ENCODE results near the gene IGF2BP3. TPM values are rescaled to one million over a fixed set of nuclear protein-coding genes. Genes with fewer than 3 reads are reported as not detected.
"Not testable (repeated sequence)": the region's sequence is repeated elsewhere in the genome, so short reads cannot be mapped to it uniquely, and the experiment has no call there.

IGF2BP3 gene
- total and polyA plus RNA-seq, 5 experiments from 2014 or later = 0.09 to 0.64 TPM; not detected in 3

GRCh38 chr7:23406564-23406963, 63.7 kb downstream of the IGF2BP3 start:
- POLR2A ChIA-PET, H3K4me3 Mint-ChIP-seq, ATAC-seq, H3K27ac Mint-ChIP-seq, H3K36me3 Mint-ChIP-seq, H3K27me3 Mint-ChIP-seq, DNase-seq: not testable (repeated sequence)
- Mint-ChIP-seq H3K4me1 (peaks cover 0 to 12% (median 0%) of the 10 kb centered on the region in 4 donors), H3K9me3 (peaks cover 0 to 15% (median 3%) of the 10 kb centered on the region in 9 donors)

- Mint-ChIP-seq H3K27ac (no peak overlapping the region), H3K36me3 (peaks cover 0 to 2% (median 0%) of the 10 kb centered on the region in 3 donors), H3K4me1 (peaks cover 0 to 1% (median 0%) of the 10 kb centered on the region in 4 donors), H3K9me3 (peaks cover 0 to 15% (median 3%) of the 10 kb centered on the region in 9 donors), H3K4me3 (no peak overlapping the region), H3K27me3 (peaks cover 0 to 2% (median 0%) of the 10 kb centered on the region in 5 donors)
- no peak for ATAC-seq
- POLR2A ChIA-PET = no interaction called here
- no peak for DNase-seq
Observed at GRCh38 chr7:23405240-23405618, 65.1 kb downstream of the IGF2BP3 start.

- DNase-seq (no peak), ATAC-seq (no peak)
- peaks cover 0 to 2% (median 0%) of the 10 kb centered on the region in 5 donors for H3K27me3 Mint-ChIP-seq
- H3K9me3 Mint-ChIP-seq = peaks cover 0 to 15% (median 3%) of the 10 kb centered on the region in 9 donors
- no peak overlapping the region for H3K27ac Mint-ChIP-seq
- H3K4me1 Mint-ChIP-seq = no peaks in the 10 kb centered on the region
- POLR2A ChIA-PET = interaction anchor here (0.6 kb wide), 1 partner anchor 47 kb away, joined by 4 read pairs; no protein-coding TSS in a partner anchor
- peaks cover 0 to 2% (median 0%) of the 10 kb centered on the region in 3 donors for H3K36me3 Mint-ChIP-seq
- H3K4me3 Mint-ChIP-seq = no peak overlapping the region
Observed at GRCh38 chr7:23404546-23405239, 65.6 kb downstream of the IGF2BP3 start.

- Mint-ChIP-seq H3K9me3 (peaks cover 0 to 15% (median 3%) of the 10 kb centered on the region in 9 donors), H3K27me3 (peaks cover 0 to 2% (median 0%) of the 10 kb centered on the region in 5 donors), H3K36me3 (peaks cover 0 to 2% (median 0%) of the 10 kb centered on the region in 3 donors), H3K4me3 (no peak overlapping the region), H3K4me1 (no peaks in the 10 kb centered on the region), H3K27ac (peak overlapping the region in 1 of 10 donors; percentile 27)
- POLR2A ChIA-PET = interaction anchor here (0.6 kb wide), 1 partner anchor 127 kb away, joined by 3 read pairs; no protein-coding TSS in a partner anchor
- DNase-seq (no peak), ATAC-seq (no peak)
Observed at GRCh38 chr7:23403970-23404369, 66.3 kb downstream of the IGF2BP3 start.

GRCh38 chr7:23398090-23398489, 72.2 kb downstream of the IGF2BP3 start:
- H3K36me3 Mint-ChIP-seq, H3K4me3 Mint-ChIP-seq, H3K4me1 Mint-ChIP-seq, H3K9me3 Mint-ChIP-seq, POLR2A ChIA-PET, H3K27ac Mint-ChIP-seq, DNase-seq, H3K27me3 Mint-ChIP-seq, ATAC-seq: not testable (repeated sequence)

GRCh38 chr7:23397241-23397640, 73.0 kb downstream of the IGF2BP3 start:
- Mint-ChIP-seq H3K4me1 (no peaks in the 10 kb centered on the region), H3K36me3 (no peaks in the 10 kb centered on the region)
- POLR2A ChIA-PET = no interaction called here

GRCh38 chr7:23396222-23397015, 73.9 kb downstream of the IGF2BP3 start:
- Mint-ChIP-seq H3K27ac (no peak overlapping the region), H3K4me3 (no peak overlapping the region), H3K9me3 (peaks cover 0 to 2% (median 0%) of the 10 kb centered on the region in 9 donors), H3K36me3 (no peaks in the 10 kb centered on the region), H3K27me3 (peaks cover 0 to 2% (median 0%) of the 10 kb centered on the region in 5 donors), H3K4me1 (no peaks in the 10 kb centered on the region)
- POLR2A ChIA-PET = no interaction called here
- ATAC-seq (no peak), DNase-seq (no peak)

More at GRCh38 chr7:23397241-23397640, 73.0 kb downstream of the IGF2BP3 start:
- DNase-seq = no peak
- no peak for ATAC-seq
- peaks cover 0 to 2% (median 0%) of the 10 kb centered on the region in 5 donors for H3K27me3 Mint-ChIP-seq
- H3K9me3 Mint-ChIP-seq = peaks cover 0 to 2% (median 0%) of the 10 kb centered on the region in 9 donors
- H3K27ac Mint-ChIP-seq = no peak overlapping the region
- H3K4me3 Mint-ChIP-seq = no peak overlapping the region

- no peak for ATAC-seq
- DNase-seq = no peak
- no peak overlapping the region for H3K27ac Mint-ChIP-seq
- H3K4me3 Mint-ChIP-seq = no peak overlapping the region
- POLR2A ChIA-PET = no interaction called here
- H3K27me3 Mint-ChIP-seq = no peaks in the 10 kb centered on the region
- H3K9me3 Mint-ChIP-seq = peaks cover 0 to 2% (median 0%) of the 10 kb centered on the region in 9 donors
- H3K4me1 Mint-ChIP-seq = no peaks in the 10 kb centered on the region
- H3K36me3 Mint-ChIP-seq = no peaks in the 10 kb centered on the region
Observed at GRCh38 chr7:23394488-23395171, 75.7 kb downstream of the IGF2BP3 start.

- ATAC-seq = no peak
- H3K36me3 Mint-ChIP-seq = no peaks in the 10 kb centered on the region
- POLR2A ChIA-PET = no interaction called here
Observed at GRCh38 chr7:23393636-23394035, 76.7 kb downstream of the IGF2BP3 start.

GRCh38 chr7:23389701-23390100, 80.6 kb downstream of the IGF2BP3 start:
- peaks cover 0 to 2% (median 1%) of the 10 kb centered on the region in 5 donors for H3K27me3 Mint-ChIP-seq
- POLR2A ChIA-PET = no interaction called here
- ATAC-seq = no peak
- H3K9me3 Mint-ChIP-seq = no peaks in the 10 kb centered on the region
- H3K27ac Mint-ChIP-seq = no peak overlapping the region
- H3K36me3 Mint-ChIP-seq = peaks cover 0 to 2% (median 0%) of the 10 kb centered on the region in 3 donors
- DNase-seq = no peak
- H3K4me1 Mint-ChIP-seq = peaks cover 0 to 4% (median 0%) of the 10 kb centered on the region in 4 donors
- H3K4me3 Mint-ChIP-seq = no peak overlapping the region

More at GRCh38 chr7:23393636-23394035, 76.7 kb downstream of the IGF2BP3 start:
- Mint-ChIP-seq H3K4me1 (no peaks in the 10 kb centered on the region), H3K9me3 (peaks cover 0 to 2% (median 0%) of the 10 kb centered on the region in 9 donors), H3K4me3 (no peak overlapping the region), H3K27ac (no peak overlapping the region), H3K27me3 (peaks cover 0 to under 1% (median 0%) of the 10 kb centered on the region in 5 donors)
- no peak for DNase-seq

GRCh38 chr7:23387583-23387982, 82.7 kb downstream of the IGF2BP3 start:
- peaks cover 0 to 4% (median 0%) of the 10 kb centered on the region in 4 donors for H3K4me1 Mint-ChIP-seq
- POLR2A ChIA-PET = no interaction called here
- no peak for ATAC-seq
- no peaks in the 10 kb centered on the region for H3K9me3 Mint-ChIP-seq
- DNase-seq = no peak
- H3K4me3 Mint-ChIP-seq = no peak overlapping the region
- H3K27me3 Mint-ChIP-seq = peaks cover 0 to 4% (median 1%) of the 10 kb centered on the region in 5 donors
- no peak overlapping the region for H3K27ac Mint-ChIP-seq
- H3K36me3 Mint-ChIP-seq = peaks cover 0 to 2% (median 0%) of the 10 kb centered on the region in 3 donors

- ATAC-seq (no peak), DNase-seq (no peak)
- H3K36me3 Mint-ChIP-seq = peaks cover 0 to 2% (median 0%) of the 10 kb centered on the region in 3 donors
- H3K4me3 Mint-ChIP-seq = no peak overlapping the region
- H3K27ac Mint-ChIP-seq = no peak overlapping the region
- H3K9me3 Mint-ChIP-seq = no peaks in the 10 kb centered on the region
- peaks cover 0 to 7% (median 4%) of the 10 kb centered on the region in 5 donors for H3K27me3 Mint-ChIP-seq
- POLR2A ChIA-PET = no interaction called here
- peaks cover 0 to 4% (median 2%) of the 10 kb centered on the region in 4 donors for H3K4me1 Mint-ChIP-seq
Observed at GRCh38 chr7:23385140-23385539, 85.2 kb downstream of the IGF2BP3 start.

Data from naive thymus-derived CD8-positive, alpha-beta T cell (primary cell).